K562 (cell line): Measurements from ENCODE around the gene INPP4B. TPM values are rescaled to one million over a fixed set of nuclear protein-coding genes. Genes with fewer than 3 reads are reported as not detected.

ENCODE experiments used
- CHD7 ChIP-seq: fragments of 200-600 bp; sonication (generic); IDR thresholded peaks from one replicate; pipeline ENCODE4 v1.6.1; 2012; ENCODE audit warnings: mild to moderate bottlenecking, low read depth, low read length, inconsistent platforms
- ZNF79 ChIP-seq: fragments of 250-450 bp; sonication (Bioruptor Pico); IDR thresholded peaks from 2 replicates; pipeline ENCODE4 v1.4.0; 2020; ENCODE audit warnings: low read depth, mild to moderate bottlenecking, moderate library complexity
- polyA plus RNA-seq, 8 experiments: library from polyadenylated mRNA; depleted of rRNA in 4 of 8; stranded (reverse) in 5 of 8; unstranded in 3 of 8; fragments of >200 nt; fragmentation: Nextera tagmentation in 2 of 8; fragmentation: Illumina TruSeq in 1 of 8; extraction: Ambion mirVana in 2 of 8; extraction: Trizol in 1 of 8; gene quantifications; 2 replicates each; pipeline versions ENCODE4 v1.2.1 to v1.2.3, GENCODE V29; 2011 to 2014; ENCODE audit warnings: inconsistent platforms in 1 of 8, missing spikeins in 1 of 8
- total RNA-seq, 7 experiments: library from RNA; depleted of rRNA in 6 of 7; stranded (reverse); fragments of >200 nt in 6 of 7; fragmentation: Illumina TruSeq in 2 of 7; extraction: Trizol in 2 of 7; gene quantifications; 2 replicates each; pipeline versions ENCODE4 v1.2.1 to v1.2.3, GENCODE V29; 2011 to 2021; ENCODE audit warnings: low replicate concordance in 1 of 7

INPP4B gene
- total and polyA plus RNA-seq, 9 of the 15 experiments (the other 6 are each of a cell fraction or from before 2014, with no cell fraction given) = 0.04 to 0.11 TPM; not detected in 7

GRCh38 chr4:142861351-142861750 is 15.2 kb upstream of the INPP4B start (continued):
- TF ChIP-seq CHD7 (no peak), ZNF79 (CRISPR knock-in tag) (no peak)
